GM18873 (cell line): ENCODE measurements around the gene EXO1.
"Not testable (repeated sequence)": the region's sequence is repeated elsewhere in the genome, so short reads cannot be mapped to it uniquely, and the experiment has no call there.

ENCODE experiments used
- ATAC-seq: cut with Tn5 transposase; IDR thresholded peaks from one replicate; pipeline ENCODE4 v1.9.1; 2021; ENCODE audit warnings: mild to moderate bottlenecking, moderate library complexity, moderate number of reproducible peaks; ENCODE audit not compliant: unreplicated experiment, low FRiP score

Gene EXO1

DNA sequence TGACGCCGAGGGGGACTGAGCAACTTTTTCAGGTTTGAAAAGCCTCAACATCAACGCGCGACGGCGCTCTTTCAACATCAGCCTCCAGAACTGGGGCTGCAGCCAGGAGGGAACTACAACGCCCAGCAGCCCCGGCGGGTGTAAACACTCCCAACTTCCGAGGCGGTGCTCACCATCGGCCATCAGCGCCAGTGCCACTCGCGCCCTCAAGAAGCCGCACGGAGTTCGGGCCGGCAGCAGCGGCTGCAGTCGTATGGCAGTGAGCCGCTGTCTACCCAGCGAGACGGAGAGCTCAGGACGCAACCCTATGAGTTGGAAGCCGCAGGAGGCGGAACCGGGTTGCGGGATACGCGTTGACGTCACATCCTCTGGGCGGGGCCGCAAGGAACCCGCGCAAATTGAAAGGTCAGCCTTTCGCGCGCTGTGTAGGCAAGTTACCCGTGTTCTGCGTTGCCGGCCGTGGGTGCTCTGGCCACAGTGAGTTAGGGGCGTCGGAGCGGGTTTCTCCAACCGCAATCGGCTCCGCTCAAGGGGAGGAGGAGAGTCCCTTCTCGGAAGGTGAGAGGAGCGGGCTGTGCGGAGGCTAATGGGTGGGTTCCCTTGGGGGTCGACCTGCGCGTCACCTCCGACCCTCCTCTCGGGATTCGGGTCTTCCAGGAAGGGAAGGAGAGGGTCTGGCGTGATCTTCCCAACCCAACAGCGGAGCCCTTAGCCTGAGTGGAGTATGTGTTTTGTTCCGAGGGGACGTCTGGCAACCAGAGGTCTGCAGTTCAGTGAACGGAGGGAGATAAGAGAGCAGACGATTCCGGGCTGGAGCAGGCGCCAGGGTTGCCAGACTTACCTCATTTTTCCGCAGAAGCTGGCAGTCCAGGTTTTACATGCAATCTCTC is at the start of gene EXO1:
Gene EXO1 (plus strand): TSS at position 409 of the 890 bp plus-strand sequence. CDS start 2,222 bp downstream, outside the sequence.
- ATAC-seq = peak; percentile 97

DNA sequence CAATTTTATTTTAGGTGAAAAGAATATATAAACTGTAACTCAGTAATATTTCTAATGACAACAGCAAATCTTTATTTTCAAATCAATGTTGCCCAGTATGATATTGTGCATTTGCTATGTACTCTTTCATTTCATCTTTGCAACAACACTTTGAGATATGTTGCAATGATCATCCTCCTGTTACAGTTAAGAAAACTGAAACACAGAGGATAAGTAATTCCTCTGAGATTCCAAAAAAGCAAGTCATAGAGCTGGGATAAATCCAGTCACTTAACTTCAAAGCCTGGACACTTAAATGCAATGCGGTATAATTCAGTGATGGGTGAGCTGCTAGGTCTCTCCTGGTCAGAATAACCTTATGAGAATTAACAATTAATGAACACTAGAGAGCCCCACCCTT is 48.6 kb upstream of the EXO1 start:
- ATAC-seq = no peak

GRCh38 chr1:241800640-241801039 is 47.4 kb upstream of the EXO1 start:
- no peak for ATAC-seq

DNA sequence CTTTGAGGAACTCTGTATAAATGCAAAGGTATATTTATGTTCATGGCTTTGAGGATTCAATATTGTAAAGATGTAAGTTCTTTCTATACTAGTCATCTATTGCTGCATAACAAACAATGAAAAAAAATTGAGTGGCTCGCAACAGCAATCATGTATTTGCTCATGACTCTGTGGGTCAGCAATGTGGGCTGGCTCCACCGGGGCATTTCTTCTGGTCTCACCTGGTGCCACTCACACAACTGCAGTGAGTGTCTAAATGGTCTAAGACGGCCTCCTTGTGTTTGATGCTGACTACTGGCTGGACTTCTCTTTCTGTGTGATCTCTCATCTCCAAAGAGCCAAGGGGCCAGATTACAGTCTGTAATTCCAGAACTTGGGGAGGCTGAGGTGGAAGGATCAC is 45.1 kb upstream of the EXO1 start:
- no peak for ATAC-seq

GRCh38 chr1:241804706-241805105 is 43.3 kb upstream of the EXO1 start:
- not testable (repeated sequence) for ATAC-seq

GRCh38 chr1:241808265-241808664 is 39.7 kb upstream of the EXO1 start:
- ATAC-seq = no peak

DNA sequence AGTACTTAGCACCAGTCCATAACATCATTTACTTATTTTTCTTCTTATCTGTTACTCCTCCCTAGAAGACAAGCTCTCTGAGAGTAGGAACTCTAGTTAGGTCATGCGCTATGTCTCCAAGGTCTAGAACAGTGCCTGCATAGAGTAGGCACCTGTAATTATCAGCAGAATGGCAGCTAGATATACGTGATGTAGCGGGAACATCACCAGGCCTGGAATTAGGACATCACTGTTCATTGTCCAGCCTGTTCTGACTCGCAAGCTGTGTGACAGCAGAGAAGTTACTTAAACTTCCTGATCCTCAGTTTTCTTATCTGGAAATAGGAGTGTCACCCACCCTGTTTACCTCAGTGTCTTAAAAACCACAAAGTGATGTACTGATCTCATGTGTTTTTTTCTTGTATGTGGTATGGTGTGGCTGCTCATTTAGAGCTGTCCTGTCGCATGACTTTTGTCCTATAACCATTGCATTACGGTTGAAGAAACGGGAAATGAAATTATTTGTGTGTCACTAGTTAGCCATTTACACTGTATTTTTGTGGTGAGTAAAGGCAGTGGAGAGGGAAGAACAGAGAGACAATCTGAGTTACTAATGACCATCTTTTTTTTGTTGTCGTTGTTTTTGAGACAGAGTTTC is 37.1 kb upstream of the EXO1 start:
- peak; percentile 85 for ATAC-seq

GRCh38 chr1:241813768-241814320 is 34.2 kb upstream of the EXO1 start:
- ATAC-seq = no peak

DNA sequence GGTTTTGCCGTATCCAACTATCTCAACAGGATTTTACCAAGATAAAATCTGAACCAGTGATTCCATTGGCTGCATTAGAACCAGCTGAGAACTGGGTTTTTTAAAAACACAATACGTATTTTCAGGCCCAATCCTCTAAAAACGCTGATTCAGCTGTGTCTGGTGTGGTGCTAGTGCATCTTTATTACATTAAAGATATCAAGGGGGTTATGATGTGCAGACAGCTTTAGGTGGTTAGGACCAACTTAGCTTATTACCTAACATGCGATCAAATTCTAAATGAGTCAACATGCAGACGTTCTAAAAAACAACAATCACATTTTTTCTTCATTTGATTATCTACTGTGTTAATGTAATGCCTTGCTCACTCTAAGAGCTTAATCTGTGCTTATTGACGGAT is 32.0 kb upstream of the EXO1 start:
- no peak for ATAC-seq

DNA sequence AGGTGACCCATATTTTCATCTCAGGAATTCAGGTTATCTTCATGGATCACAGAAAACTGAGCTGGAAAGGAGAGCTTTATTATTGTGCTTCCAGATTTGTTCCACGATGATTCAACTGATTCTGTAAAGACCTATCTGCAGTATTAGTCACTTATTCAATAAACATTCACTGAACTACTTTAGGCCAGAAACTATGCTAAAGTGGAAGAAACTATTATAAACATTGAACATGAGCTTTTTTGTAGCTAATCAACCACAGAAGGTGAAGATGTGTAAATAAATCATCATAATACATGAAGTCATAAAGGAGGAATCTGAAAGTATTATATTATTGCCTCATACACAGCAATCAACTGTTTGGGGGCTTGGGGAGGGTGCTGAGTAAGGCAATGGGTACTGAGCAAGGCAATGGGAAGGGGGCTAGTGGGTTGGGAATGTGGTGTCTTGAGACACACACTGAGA is 30.6 kb upstream of the EXO1 start:
- ATAC-seq = no peak

DNA sequence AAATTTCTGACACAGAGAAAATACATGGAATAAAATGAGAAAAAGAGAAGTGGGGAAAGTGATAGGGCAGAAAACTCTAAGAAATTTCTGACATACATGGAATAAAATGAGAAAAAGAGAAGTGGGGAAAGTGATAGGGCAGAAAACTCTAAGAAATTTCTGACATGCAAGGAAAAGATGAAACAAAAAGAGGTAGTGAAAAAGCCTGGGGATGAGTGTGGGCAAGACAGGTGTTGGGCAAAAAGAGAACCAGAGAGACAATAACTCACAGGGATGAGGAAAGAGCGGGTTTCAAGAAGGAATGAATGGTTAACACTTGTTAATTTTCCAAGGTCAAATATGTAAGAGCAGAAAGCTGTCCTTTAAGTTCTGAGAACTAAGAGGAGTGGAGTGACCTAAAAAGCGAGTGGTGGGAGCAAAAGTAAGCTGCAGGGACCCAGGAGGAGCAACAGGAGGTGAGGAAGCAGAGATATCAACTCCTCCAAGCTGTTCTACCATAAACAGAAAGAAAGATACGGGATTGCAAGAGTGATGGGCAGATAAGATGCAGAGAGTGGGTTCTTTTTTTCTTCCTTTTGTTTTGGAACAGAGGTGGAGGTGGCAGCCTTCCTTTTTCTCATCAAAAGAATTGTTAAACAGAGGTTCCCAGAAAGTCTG is 29.9 kb upstream of the EXO1 start:
- ATAC-seq = no peak

DNA sequence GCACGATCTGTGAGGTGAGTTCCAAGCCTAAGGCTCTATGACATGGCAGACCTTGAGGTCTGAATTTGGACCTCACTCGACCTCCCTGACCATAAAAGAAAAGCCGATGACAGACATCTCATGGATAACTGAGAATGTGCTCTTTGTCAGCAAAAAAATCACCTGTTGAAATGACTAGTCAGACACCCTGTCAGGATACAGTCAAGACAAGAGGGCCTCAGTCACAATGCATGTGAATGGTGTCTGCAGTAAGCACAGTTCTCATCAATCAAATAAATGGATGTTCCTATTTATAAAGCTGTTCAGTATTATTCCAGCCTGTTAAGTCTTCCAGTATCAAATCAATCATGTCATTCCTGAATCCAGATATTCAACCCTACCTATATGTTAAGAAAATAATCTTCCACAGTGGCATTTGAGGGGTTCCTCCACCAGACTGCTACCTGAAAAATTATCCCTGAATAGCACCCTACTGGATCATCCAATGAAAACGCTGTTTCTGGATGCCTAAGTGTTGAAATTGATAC is 28.6 kb upstream of the EXO1 start:
- no peak for ATAC-seq

GRCh38 chr1:241821363-241821762 is 26.6 kb upstream of the EXO1 start:
- ATAC-seq = no peak

DNA sequence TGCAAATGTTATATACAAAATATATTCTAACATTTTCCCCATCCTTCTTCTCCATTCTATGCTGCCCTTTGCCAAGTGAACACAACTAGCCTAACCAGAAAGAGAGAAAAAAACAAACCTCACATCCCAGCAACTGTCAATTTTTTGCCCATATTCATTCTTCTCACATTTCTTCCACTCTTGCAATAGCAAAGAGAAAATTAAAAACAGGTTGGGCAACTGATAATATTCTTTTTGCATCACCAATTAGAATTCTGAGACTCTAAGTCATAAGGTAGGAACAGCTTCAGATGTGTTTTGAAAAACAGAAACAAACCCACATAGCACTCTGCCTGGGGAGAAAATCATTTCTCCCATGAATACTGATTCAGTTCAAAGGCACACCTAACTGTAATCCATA is 25.2 kb upstream of the EXO1 start:
- no peak for ATAC-seq

- ATAC-seq = no peak
Measured at GRCh38 chr1:241823925-241824324, 24.1 kb upstream of the EXO1 start.

GRCh38 chr1:241825581-241825980 is 22.4 kb upstream of the EXO1 start:
- no peak for ATAC-seq

- not testable (repeated sequence) for ATAC-seq
Measured at GRCh38 chr1:241826613-241827012, 21.4 kb upstream of the EXO1 start.

GRCh38 chr1:241827264-241827663 is 20.7 kb upstream of the EXO1 start:
- no peak for ATAC-seq

- ATAC-seq = no peak
Measured at GRCh38 chr1:241828463-241829021, 19.5 kb upstream of the EXO1 start.

DNA sequence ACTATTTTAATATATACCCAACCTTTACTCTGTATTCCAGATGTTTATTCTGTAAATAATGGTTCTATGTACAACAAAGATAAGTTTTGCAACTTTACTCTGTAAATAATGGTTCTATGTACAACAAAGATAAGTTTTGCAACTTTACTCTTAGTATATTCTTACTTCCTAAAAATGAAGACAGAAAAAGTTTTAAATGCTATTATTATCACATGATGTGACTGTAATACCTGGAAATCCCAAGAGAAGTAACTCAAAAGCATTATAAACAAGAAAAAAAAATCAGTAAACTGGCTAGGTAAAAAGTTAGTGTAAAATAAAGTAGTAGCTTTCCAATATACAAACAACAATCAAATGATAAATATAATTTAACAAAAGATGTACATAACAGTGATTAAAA is 18.5 kb upstream of the EXO1 start:
- ATAC-seq = no peak
